ENCODE measurements around the gene UBAP1. TPM values are rescaled to one million over a fixed set of nuclear protein-coding genes. Genes with fewer than 3 reads are reported as not detected.
"Not testable (repeated sequence)": the region's sequence is repeated elsewhere in the genome, so short reads cannot be mapped to it uniquely, and the experiment has no call there.

The UBAP1 gene
- polyA plus RNA-seq, 3 donors: 32.5 to 44.5 (median 39.2) TPM

GRCh38 chr9:34291423-34291822 is 112.6 kb downstream of the UBAP1 start:
- H4K20me1 ChIP-seq (ENCODE audit: insufficient read depth, low read length): no peaks in the 10 kb centered on the region
- no peaks in the 10 kb centered on the region for H3K27me3 ChIP-seq (ENCODE audit: control insufficient read depth in 2 of 2, insufficient read depth in 2 of 2, low read length in 2 of 2)
- DNase-seq: no peak
- intact Hi-C loops (cut with micrococcal nuclease): no loop called here
- peak overlapping the region; percentile 47 for H3K4me2 ChIP-seq (replicated peaks; ENCODE audit: extremely low read depth, low read length, poor library complexity, severe bottlenecking)
- WGBS (ENCODE audit: insufficient coverage): 100% methylated on average over 2 of the region's 2 CpGs
- Mint-ChIP-seq H3K4me1 (peaks cover 5% of the 10 kb centered on the region), H3K27me3 (ENCODE audit: low read depth in 3 of 3) (no peaks in the 10 kb centered on the region), H3K9me3 (no peaks in the 10 kb centered on the region), H3K36me3 (peaks cover 7 to 21% of the 10 kb centered on the region in 2 donors), H3K4me3 (no peak overlapping the region), H3K27ac (no peak overlapping the region)
- H3K9ac ChIP-seq (ENCODE audit: insufficient read depth, low read length, poor library complexity, severe bottlenecking): no peak overlapping the region
- peak overlapping the region in 1 of 2 donors; percentile 60 for H3K27ac ChIP-seq (ENCODE audit: low read depth in 1 of 2, low read length in 2 of 2)
- TF ChIP-seq CTCF (IDR thresholded peaks at IDR 0.05): no peak
- H3K79me2 ChIP-seq (ENCODE audit: insufficient read depth, low read length): no peaks in the 10 kb centered on the region
- peak overlapping the region; percentile 38 for H2AFZ ChIP-seq (ENCODE audit: insufficient read depth, low read depth, low read length, poor library complexity, severe bottlenecking)
- H3K4me3 ChIP-seq (replicated peaks in 1 of 3; ENCODE audit: low read depth in 2 of 3, low read length in 3 of 3): peak overlapping the region in 1 of 3 experiments; percentile 33
- H3K36me3 ChIP-seq (replicated peaks in 1 of 2; ENCODE audit: control insufficient read depth in 1 of 2, insufficient read depth in 2 of 2, low read length in 2 of 2): peaks cover 0 to 1% of the 10 kb centered on the region in 2 donors
- peaks cover 12 to 24% of the 10 kb centered on the region in 2 donors for H3K4me1 ChIP-seq (ENCODE audit: control insufficient read depth in 1 of 2, insufficient read depth in 2 of 2, low read length in 2 of 2)
- no peaks in the 10 kb centered on the region for H3K9me3 ChIP-seq (replicated peaks in 1 of 2; ENCODE audit: control insufficient read depth in 1 of 2, insufficient read depth in 1 of 2, low read length in 2 of 2)

GRCh38 chr9:34292552-34292951 is 113.7 kb downstream of the UBAP1 start:
- Histone ChIP-seq H3K9me3 (replicated peaks in 1 of 2; ENCODE audit: control insufficient read depth in 1 of 2, insufficient read depth in 1 of 2, low read length in 2 of 2) (no peaks in the 10 kb centered on the region), H3K4me3 (replicated peaks in 1 of 3; ENCODE audit: low read depth in 2 of 3, low read length in 3 of 3) (no peak overlapping the region), H3K4me2 (replicated peaks; ENCODE audit: extremely low read depth, low read length, poor library complexity, severe bottlenecking) (no peak overlapping the region), H2AFZ (ENCODE audit: insufficient read depth, low read depth, low read length, poor library complexity, severe bottlenecking) (peak overlapping the region; percentile 15), H3K27ac (ENCODE audit: low read depth in 1 of 2, low read length in 2 of 2) (no peak overlapping the region), H3K79me2 (ENCODE audit: insufficient read depth, low read length) (no peaks in the 10 kb centered on the region), H3K36me3 (replicated peaks in 1 of 2; ENCODE audit: control insufficient read depth in 1 of 2, insufficient read depth in 2 of 2, low read length in 2 of 2) (no peaks in the 10 kb centered on the region), H3K4me1 (ENCODE audit: control insufficient read depth in 1 of 2, insufficient read depth in 2 of 2, low read length in 2 of 2) (peaks cover 12 to 24% of the 10 kb centered on the region in 2 donors), H4K20me1 (ENCODE audit: insufficient read depth, low read length) (no peaks in the 10 kb centered on the region), H3K27me3 (ENCODE audit: control insufficient read depth in 2 of 2, insufficient read depth in 2 of 2, low read length in 2 of 2) (no peaks in the 10 kb centered on the region), H3K9ac (ENCODE audit: insufficient read depth, low read length, poor library complexity, severe bottlenecking) (no peak overlapping the region)
- peaks cover 0 to 16% of the 10 kb centered on the region in 2 donors for H3K36me3 Mint-ChIP-seq
- H3K27me3 Mint-ChIP-seq (ENCODE audit: low read depth in 3 of 3): no peaks in the 10 kb centered on the region
- peaks cover 5% of the 10 kb centered on the region for H3K4me1 Mint-ChIP-seq
- no peak overlapping the region for H3K4me3 Mint-ChIP-seq
- intact Hi-C loops (cut with micrococcal nuclease): no loop called here
- H3K9me3 Mint-ChIP-seq: no peaks in the 10 kb centered on the region
- DNase-seq: no peak
- WGBS (ENCODE audit: insufficient coverage): no CpG with 5 or more reads among the region's 2 CpGs
- no peak for TF ChIP-seq CTCF (IDR thresholded peaks at IDR 0.05)
- no peak overlapping the region for H3K27ac Mint-ChIP-seq

GRCh38 chr9:34301064-34301463 is 122.2 kb downstream of the UBAP1 start:
- H3K9me3 Mint-ChIP-seq; H2AFZ ChIP-seq (ENCODE audit: insufficient read depth, low read depth, low read length, poor library complexity, severe bottlenecking); H3K4me1 Mint-ChIP-seq; DNase-seq; H3K9ac ChIP-seq (ENCODE audit: insufficient read depth, low read length, poor library complexity, severe bottlenecking); H3K27ac Mint-ChIP-seq; H3K4me2 ChIP-seq (replicated peaks; ENCODE audit: extremely low read depth, low read length, poor library complexity, severe bottlenecking); H3K4me3 ChIP-seq (replicated peaks in 1 of 3; ENCODE audit: low read depth in 2 of 3, low read length in 3 of 3); H3K27ac ChIP-seq (ENCODE audit: low read depth in 1 of 2, low read length in 2 of 2); H3K27me3 ChIP-seq (ENCODE audit: control insufficient read depth in 2 of 2, insufficient read depth in 2 of 2, low read length in 2 of 2); H3K36me3 ChIP-seq (replicated peaks in 1 of 2; ENCODE audit: control insufficient read depth in 1 of 2, insufficient read depth in 2 of 2, low read length in 2 of 2); H3K9me3 ChIP-seq (replicated peaks in 1 of 2; ENCODE audit: control insufficient read depth in 1 of 2, insufficient read depth in 1 of 2, low read length in 2 of 2); H3K4me1 ChIP-seq (ENCODE audit: control insufficient read depth in 1 of 2, insufficient read depth in 2 of 2, low read length in 2 of 2); H3K4me3 Mint-ChIP-seq; H3K27me3 Mint-ChIP-seq (ENCODE audit: low read depth in 3 of 3); intact Hi-C loops (cut with micrococcal nuclease); H3K79me2 ChIP-seq (ENCODE audit: insufficient read depth, low read length); H4K20me1 ChIP-seq (ENCODE audit: insufficient read depth, low read length); H3K36me3 Mint-ChIP-seq: not testable (repeated sequence)
- 100% methylated on average over 2 of the region's 7 CpGs for WGBS (ENCODE audit: insufficient coverage)

All from CD14-positive monocyte (primary cell).